ENCODE data around the gene THYN1. TPM values are rescaled to one million over a fixed set of nuclear protein-coding genes. Genes with fewer than 3 reads are reported as not detected.

THYN1 gene
- total RNA-seq, 2 experiments from 2014 or later, result 25.7 to 26.0 TPM

GRCh38 chr11:134223121-134223520 lies 30.0 kb downstream of the THYN1 start:
- H3K4me3 Mint-ChIP-seq, result peak overlapping the region; percentile 98
- intact Hi-C loops (cut with DNase I, micrococcal nuclease), result loop anchor here (5.0 to 10.0 kb wide), 2 partner anchors 266 to 268 kb away; partner anchors contain the start of gene IGSF9B (in 2 of the 2)
- ChIA-PET POLR2A (interaction anchor here (1.3 to 4.3 kb wide), 7 partner anchors 11 to 53 kb away, joined by 4 to 94 read pairs (median 17); partner anchors contain the start of genes ACAD8, GLB1L3 and THYN1), CTCF (interaction anchor here (1.9 kb wide), 1 partner anchor 51 kb away, joined by 6 read pairs; no protein-coding TSS in a partner anchor)
- Histone ChIP-seq H3K4me3 (ENCODE audit: low read length) (peak overlapping the region; percentile 78), H3K27me3 (ENCODE audit: control insufficient read depth in 1 of 2, insufficient read depth in 2 of 2, low read length in 2 of 2) (no peaks in the 10 kb centered on the region), H3K9me3 (ENCODE audit: control insufficient read depth in 1 of 2, insufficient read depth in 1 of 2, low read length in 2 of 2) (no peaks in the 10 kb centered on the region), H3K27ac (ENCODE audit: low read depth in 1 of 2, low read length in 2 of 2) (peak overlapping the region in 1 of 2 donors; percentile 26), H3K4me1 (ENCODE audit: insufficient read depth, low read length) (peaks cover 37% of the 10 kb centered on the region), H3K36me3 (ENCODE audit: insufficient read depth, low read length) (peaks cover 18% of the 10 kb centered on the region)
- H3K4me1 Mint-ChIP-seq (ENCODE audit: low read depth), result peaks cover 67% of the 10 kb centered on the region
- peaks cover 49% of the 10 kb centered on the region for H3K36me3 Mint-ChIP-seq (ENCODE audit: low read depth)
- ATAC-seq (ENCODE audit: poor library complexity) (no peak), DNase-seq (peak in 2 of 14 experiments; percentile 39 to 52)
- no peaks in the 10 kb centered on the region for H3K9me3 Mint-ChIP-seq
- peaks cover 4% of the 10 kb centered on the region for H3K27me3 Mint-ChIP-seq
- TF ChIP-seq CTCF (IDR thresholded peaks at IDR 0.05), result no peak
- peak overlapping the region; percentile 99 for H3K27ac Mint-ChIP-seq

- POLR2A ChIA-PET, result no interaction called here
- peaks cover 19% of the 10 kb centered on the region for H3K4me1 Mint-ChIP-seq (ENCODE audit: low read depth)
- TF ChIP-seq CTCF (IDR thresholded peaks at IDR 0.05), result no peak
- CTCF ChIA-PET, result no interaction called here
- no peak overlapping the region for H3K27ac ChIP-seq (ENCODE audit: low read depth in 1 of 2, low read length in 2 of 2)
- no peaks in the 10 kb centered on the region for H3K9me3 Mint-ChIP-seq
- H3K4me3 ChIP-seq (ENCODE audit: low read length), result no peak overlapping the region
- H3K4me3 Mint-ChIP-seq, result no peak overlapping the region
- no peaks in the 10 kb centered on the region for H3K4me1 ChIP-seq (ENCODE audit: insufficient read depth, low read length)
- H3K9me3 ChIP-seq (ENCODE audit: control insufficient read depth in 1 of 2, insufficient read depth in 1 of 2, low read length in 2 of 2), result no peaks in the 10 kb centered on the region
- peaks cover 61% of the 10 kb centered on the region for H3K36me3 Mint-ChIP-seq (ENCODE audit: low read depth)
- no peak for ATAC-seq (ENCODE audit: poor library complexity)
- intact Hi-C loops (cut with DNase I, micrococcal nuclease), result no loop called here
- no peaks in the 10 kb centered on the region for H3K27me3 ChIP-seq (ENCODE audit: control insufficient read depth in 1 of 2, insufficient read depth in 2 of 2, low read length in 2 of 2)
- no peak for DNase-seq
- peaks cover 27% of the 10 kb centered on the region for H3K36me3 ChIP-seq (ENCODE audit: insufficient read depth, low read length)
- H3K27me3 Mint-ChIP-seq, result no peaks in the 10 kb centered on the region
- H3K27ac Mint-ChIP-seq, result no peak overlapping the region
Observed at GRCh38 chr11:134216816-134217215, 36.3 kb downstream of the THYN1 start.

GRCh38 chr11:134215836-134216235 lies 37.3 kb downstream of the THYN1 start:
- intact Hi-C loops (cut with DNase I, micrococcal nuclease), result no loop called here
- ChIA-PET POLR2A (no interaction called here), CTCF (no interaction called here)
- TF ChIP-seq CTCF (IDR thresholded peaks at IDR 0.05), result no peak
- Mint-ChIP-seq H3K36me3 (ENCODE audit: low read depth) (peaks cover 67% of the 10 kb centered on the region), H3K9me3 (no peaks in the 10 kb centered on the region), H3K4me1 (ENCODE audit: low read depth) (peaks cover 17% of the 10 kb centered on the region), H3K27ac (no peak overlapping the region), H3K27me3 (no peaks in the 10 kb centered on the region), H3K4me3 (no peak overlapping the region)
- Histone ChIP-seq H3K9me3 (ENCODE audit: control insufficient read depth in 1 of 2, insufficient read depth in 1 of 2, low read length in 2 of 2) (no peaks in the 10 kb centered on the region), H3K27ac (ENCODE audit: low read depth in 1 of 2, low read length in 2 of 2) (no peak overlapping the region), H3K4me3 (ENCODE audit: low read length) (no peak overlapping the region), H3K27me3 (ENCODE audit: control insufficient read depth in 1 of 2, insufficient read depth in 2 of 2, low read length in 2 of 2) (no peaks in the 10 kb centered on the region), H3K4me1 (ENCODE audit: insufficient read depth, low read length) (no peaks in the 10 kb centered on the region), H3K36me3 (ENCODE audit: insufficient read depth, low read length) (peaks cover 27% of the 10 kb centered on the region)
- no peak for DNase-seq
- no peak for ATAC-seq (ENCODE audit: poor library complexity)

Data from CD4-positive, alpha-beta T cell (primary cell).